Astrocyte (in vitro differentiated cells and primary cell): Measurements from ENCODE around the gene OSBPL3. TPM values are rescaled to one million over a fixed set of nuclear protein-coding genes. Genes with fewer than 3 reads are reported as not detected.
A peak's percentile ranks its signal among the peaks of the same experiment; 100 is the strongest.

ENCODE experiments used
- DNase-seq: peaks from one replicate; pipeline ENCODE4 v3.0.0-alpha.2; 2010; ENCODE audit warnings: low read depth
- FAIRE-seq: peaks from 2 replicates; lab custom pipeline; 2011; peaks lifted over from hg19 to GRCh38; lab: Jason Lieb, UNC
- H2AFZ ChIP-seq: 2 replicates; pipeline ENCODE4 v1.6.0; 2012; ENCODE audit warnings: low read depth, low read length, inconsistent platforms
- H3K27ac ChIP-seq: 2 replicates; pipeline ENCODE4 v1.5.1; 2011; ENCODE audit warnings: low read depth, low read length, inconsistent platforms
- H3K27me3 ChIP-seq: 2 replicates; pipeline ENCODE4 v1.6.0; 2011; ENCODE audit warnings: low read length, inconsistent platforms; ENCODE audit not compliant: insufficient read depth
- H3K36me3 ChIP-seq: 2 replicates; pipeline ENCODE4 v1.5.1; 2011; ENCODE audit warnings: low read length, inconsistent platforms; ENCODE audit not compliant: insufficient read depth
- H3K4me1 ChIP-seq: 2 replicates; pipeline ENCODE4 v1.5.1; 2011; ENCODE audit warnings: low read length, inconsistent platforms; ENCODE audit not compliant: insufficient read depth
- H3K4me2 ChIP-seq: 2 replicates; pipeline ENCODE4 v1.6.0; 2012; ENCODE audit warnings: low read length, inconsistent platforms
- H3K4me3 ChIP-seq: 2 replicates; pipeline ENCODE4 v1.5.1; 2011; ENCODE audit warnings: low read depth, mild to moderate bottlenecking, low read length, inconsistent platforms; ENCODE audit not compliant: insufficient read depth
- H3K79me2 ChIP-seq: 2 replicates; pipeline ENCODE4 v1.6.0; 2012; ENCODE audit warnings: mild to moderate bottlenecking, low read length, inconsistent platforms; ENCODE audit not compliant: insufficient read depth
- H3K9ac ChIP-seq: 2 replicates; pipeline ENCODE4 v1.6.0; 2012; ENCODE audit warnings: mild to moderate bottlenecking, low read length, inconsistent platforms
- H3K9me3 ChIP-seq: 2 replicates; pipeline ENCODE4 v1.5.1; 2012; ENCODE audit warnings: low read depth, mild to moderate bottlenecking, low read length, inconsistent platforms; ENCODE audit not compliant: insufficient read depth
- H4K20me1 ChIP-seq: 2 replicates; pipeline ENCODE4 v1.6.0; 2012; ENCODE audit warnings: low read length, inconsistent platforms; ENCODE audit not compliant: insufficient read depth
- H3K27ac Mint-ChIP-seq: one replicate; pipeline ENCODE4 v1.8.0; 2021; ENCODE audit warnings: mild to moderate bottlenecking, mixed read lengths; ENCODE audit not compliant: unreplicated experiment
- H3K27me3 Mint-ChIP-seq: one replicate; pipeline ENCODE4 v1.8.0; 2021; ENCODE audit warnings: low read depth, mixed read lengths; ENCODE audit not compliant: unreplicated experiment
- H3K36me3 Mint-ChIP-seq: one replicate; pipeline ENCODE4 v1.8.0; 2021; ENCODE audit warnings: low read depth, mixed read lengths; ENCODE audit not compliant: unreplicated experiment
- H3K4me1 Mint-ChIP-seq: one replicate; pipeline ENCODE4 v1.8.0; 2021; ENCODE audit warnings: low read depth, mixed read lengths; ENCODE audit not compliant: unreplicated experiment
- H3K4me3 Mint-ChIP-seq: one replicate; pipeline ENCODE4 v1.8.0; 2021; ENCODE audit warnings: mild to moderate bottlenecking, moderate library complexity, mixed read lengths; ENCODE audit not compliant: unreplicated experiment
- H3K9me3 Mint-ChIP-seq: one replicate; pipeline ENCODE4 v1.8.0; 2021; ENCODE audit warnings: mild to moderate bottlenecking, mixed read lengths; ENCODE audit not compliant: unreplicated experiment
- EZH2 ChIP-seq: IDR thresholded peaks from 2 replicates; pipeline ENCODE4 v1.6.1; 2012; ENCODE audit warnings: mild to moderate bottlenecking, low read length, inconsistent platforms; ENCODE audit not compliant: insufficient read depth
- total RNA-seq: library from RNA; stranded (reverse); gene quantifications from 2 replicates; pipeline ENCODE4 v1.2.1, GENCODE V29; 2021
- TF ChIP-seq, protein P1 (sequence below): IDR thresholded peaks from 2 replicates; pipeline ENCODE4 v1.5.1; 2011; ENCODE audit warnings: low read depth, mild to moderate bottlenecking, inconsistent platforms, low read length, moderate library complexity; ENCODE audit not compliant: insufficient read depth

Gene OSBPL3
- total RNA-seq, 1 donor from 2014 or later, result 62.9 TPM

DNA sequence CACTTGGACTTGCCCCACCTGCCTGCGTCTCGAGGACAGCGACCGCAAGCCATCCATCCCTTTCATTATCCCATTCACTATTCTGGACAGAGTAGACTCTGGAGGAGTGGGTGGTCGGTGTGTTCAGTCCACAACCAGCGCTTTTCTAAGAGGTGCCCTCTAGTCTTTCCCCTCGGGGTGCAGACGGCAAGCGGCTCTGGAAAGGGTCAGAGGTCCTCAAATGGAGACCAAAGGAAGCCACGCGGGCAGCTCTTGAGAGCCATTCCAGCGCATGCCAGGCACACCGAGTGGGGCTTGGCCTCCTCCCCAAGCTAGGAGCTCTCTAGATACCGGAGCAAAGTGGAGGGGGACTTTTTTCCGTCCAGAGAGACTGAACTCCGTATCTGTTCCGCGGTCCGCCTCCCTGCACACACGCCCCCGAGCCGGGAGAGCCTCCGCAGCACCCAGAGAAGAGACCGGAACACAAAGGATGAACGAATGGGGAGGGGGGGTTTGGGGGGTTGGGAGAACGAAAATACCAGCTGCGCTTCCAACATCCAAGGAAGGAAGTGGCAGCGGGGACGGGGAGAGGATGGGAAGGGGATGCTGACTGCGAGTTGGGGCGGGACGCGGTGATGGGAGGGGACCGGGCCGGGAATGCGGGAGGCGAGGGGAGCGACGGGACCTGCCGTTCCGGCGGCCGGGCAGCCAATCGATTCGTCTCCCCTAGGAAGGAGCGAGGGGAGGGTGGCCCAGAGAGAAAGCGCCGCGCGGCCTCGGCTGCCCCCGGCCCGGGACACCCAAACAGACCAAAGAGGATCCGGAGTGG, 223.2 kb downstream of the OSBPL3 start:
- Histone ChIP-seq H2AFZ (peak overlapping the region; percentile 76), H3K79me2 (no peaks in the 10 kb centered on the region), H3K9me3 (no peaks in the 10 kb centered on the region), H3K9ac (peak overlapping the region; percentile 81), H4K20me1 (no peaks in the 10 kb centered on the region), H3K4me2 (peak overlapping the region; percentile 92), H3K4me1 (peaks cover 24% of the 10 kb centered on the region), H3K27ac (peak overlapping the region; percentile 71), H3K36me3 (no peaks in the 10 kb centered on the region), H3K27me3 (no peaks in the 10 kb centered on the region), H3K4me3 (peak overlapping the region; percentile 68)
- Mint-ChIP-seq H3K27me3 (peaks cover 1% of the 10 kb centered on the region), H3K27ac (peak overlapping the region; percentile 48), H3K4me3 (peak overlapping the region; percentile 90), H3K4me1 (peaks cover 21% of the 10 kb centered on the region), H3K36me3 (no peaks in the 10 kb centered on the region), H3K9me3 (no peaks in the 10 kb centered on the region)
- FAIRE-seq (no peak), DNase-seq (peak; percentile 53)
- no peak for TF ChIP-seq EZH2
- TF ChIP-seq, protein P1, sequence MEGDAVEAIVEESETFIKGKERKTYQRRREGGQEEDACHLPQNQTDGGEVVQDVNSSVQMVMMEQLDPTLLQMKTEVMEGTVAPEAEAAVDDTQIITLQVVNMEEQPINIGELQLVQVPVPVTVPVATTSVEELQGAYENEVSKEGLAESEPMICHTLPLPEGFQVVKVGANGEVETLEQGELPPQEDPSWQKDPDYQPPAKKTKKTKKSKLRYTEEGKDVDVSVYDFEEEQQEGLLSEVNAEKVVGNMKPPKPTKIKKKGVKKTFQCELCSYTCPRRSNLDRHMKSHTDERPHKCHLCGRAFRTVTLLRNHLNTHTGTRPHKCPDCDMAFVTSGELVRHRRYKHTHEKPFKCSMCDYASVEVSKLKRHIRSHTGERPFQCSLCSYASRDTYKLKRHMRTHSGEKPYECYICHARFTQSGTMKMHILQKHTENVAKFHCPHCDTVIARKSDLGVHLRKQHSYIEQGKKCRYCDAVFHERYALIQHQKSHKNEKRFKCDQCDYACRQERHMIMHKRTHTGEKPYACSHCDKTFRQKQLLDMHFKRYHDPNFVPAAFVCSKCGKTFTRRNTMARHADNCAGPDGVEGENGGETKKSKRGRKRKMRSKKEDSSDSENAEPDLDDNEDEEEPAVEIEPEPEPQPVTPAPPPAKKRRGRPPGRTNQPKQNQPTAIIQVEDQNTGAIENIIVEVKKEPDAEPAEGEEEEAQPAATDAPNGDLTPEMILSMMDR, result no peak

DNA sequence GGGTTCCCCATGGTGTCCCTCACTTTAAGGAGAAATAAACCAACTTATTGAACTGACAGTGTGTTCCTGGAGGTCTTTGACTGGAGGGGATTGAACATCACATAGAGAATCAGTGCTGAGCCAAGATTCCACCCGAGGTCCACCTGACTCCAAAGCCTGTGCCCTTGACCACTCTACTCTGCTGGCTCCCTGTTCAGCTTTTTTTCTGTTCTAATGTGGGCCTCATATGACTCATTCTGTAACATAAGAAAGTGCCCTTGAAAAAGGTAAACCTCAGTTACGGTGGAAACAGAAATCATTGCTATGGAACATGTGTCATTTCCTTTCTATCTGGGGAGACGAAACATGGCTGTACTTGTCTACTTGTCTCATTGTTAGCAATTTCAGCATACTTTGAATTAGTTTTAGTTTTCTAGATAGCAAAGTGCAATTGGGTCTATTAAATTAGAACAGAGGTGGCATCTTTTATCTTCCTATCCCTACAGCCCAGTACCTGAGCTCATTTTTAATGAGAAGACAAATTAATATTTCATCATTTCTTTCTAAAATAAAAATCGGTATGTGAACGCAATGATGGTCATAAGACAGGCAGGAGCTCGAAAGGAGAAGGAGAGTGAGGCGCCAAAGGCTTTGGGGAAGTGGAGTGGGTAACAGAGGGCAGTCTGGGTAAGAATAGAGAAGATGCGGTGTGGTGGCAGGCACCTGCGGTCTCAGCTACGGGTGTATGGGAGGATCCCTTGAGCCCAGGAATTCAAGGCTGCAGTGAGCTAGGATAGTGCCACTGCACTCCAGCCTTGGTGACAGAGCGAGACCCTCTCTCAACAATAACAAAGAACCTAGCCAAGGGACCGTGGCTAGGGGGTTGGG, 224.2 kb downstream of the OSBPL3 start:
- Histone ChIP-seq H4K20me1 (no peaks in the 10 kb centered on the region), H3K27me3 (no peaks in the 10 kb centered on the region), H3K27ac (peak overlapping the region; percentile 15), H3K36me3 (no peaks in the 10 kb centered on the region), H3K9me3 (no peaks in the 10 kb centered on the region), H3K79me2 (no peaks in the 10 kb centered on the region), H3K4me1 (peaks cover 26% of the 10 kb centered on the region), H3K4me3 (no peak overlapping the region), H3K9ac (peak overlapping the region; percentile 81), H2AFZ (no peak overlapping the region), H3K4me2 (peak overlapping the region; percentile 92)
- Mint-ChIP-seq H3K27me3 (no peaks in the 10 kb centered on the region), H3K4me3 (peak overlapping the region; percentile 90), H3K9me3 (no peaks in the 10 kb centered on the region), H3K4me1 (peaks cover 23% of the 10 kb centered on the region), H3K27ac (peak overlapping the region; percentile 63), H3K36me3 (no peaks in the 10 kb centered on the region)
- TF ChIP-seq, protein P1, result no peak
- TF ChIP-seq EZH2, result no peak
- DNase-seq (peak; percentile 66), FAIRE-seq (no peak)
